ENCODE results near the gene MTA1. TPM values are rescaled to one million over a fixed set of nuclear protein-coding genes. Genes with fewer than 3 reads are reported as not detected.

Gene MTA1
- total RNA-seq, 4 donors from 2014 or later: 34.3 to 75.0 (median 49.2) TPM

GRCh38 chr14:105416671-105417070 is 3.0 kb upstream of the MTA1 start:
- TF ChIP-seq CTCF (IDR thresholded peaks at IDR 0.05; ENCODE audit: low read depth): no peak

GRCh38 chr14:105417690-105418121 is 1.9 kb upstream of the MTA1 start:
- TF ChIP-seq CTCF (IDR thresholded peaks at IDR 0.05; ENCODE audit: low read depth): no peak

- TF ChIP-seq CTCF (IDR thresholded peaks at IDR 0.05; ENCODE audit: low read depth): no peak
Observed at GRCh38 chr14:105418269-105419194, 1.1 kb upstream of the MTA1 start.

- no peak for TF ChIP-seq CTCF (IDR thresholded peaks at IDR 0.05; ENCODE audit: low read depth)
Observed at GRCh38 chr14:105420101-105420973, 710 bp downstream of the MTA1 start.

- no peak for TF ChIP-seq CTCF (IDR thresholded peaks at IDR 0.05; ENCODE audit: low read depth)
Observed at GRCh38 chr14:105420974-105421674, 1.5 kb downstream of the MTA1 start.

- no peak for TF ChIP-seq CTCF (IDR thresholded peaks at IDR 0.05; ENCODE audit: low read depth)
Observed at GRCh38 chr14:105421723-105422615, 2.3 kb downstream of the MTA1 start.

All from subcutaneous adipose tissue (tissue), 4 donors.